ENCODE results near the gene FLNA.
A peak's percentile ranks its signal among the peaks of the same experiment; 100 is the strongest.
"Not testable (repeated sequence)": the region's sequence is repeated elsewhere in the genome, so short reads cannot be mapped to it uniquely, and the experiment has no call there.

FLNA gene, protein sequence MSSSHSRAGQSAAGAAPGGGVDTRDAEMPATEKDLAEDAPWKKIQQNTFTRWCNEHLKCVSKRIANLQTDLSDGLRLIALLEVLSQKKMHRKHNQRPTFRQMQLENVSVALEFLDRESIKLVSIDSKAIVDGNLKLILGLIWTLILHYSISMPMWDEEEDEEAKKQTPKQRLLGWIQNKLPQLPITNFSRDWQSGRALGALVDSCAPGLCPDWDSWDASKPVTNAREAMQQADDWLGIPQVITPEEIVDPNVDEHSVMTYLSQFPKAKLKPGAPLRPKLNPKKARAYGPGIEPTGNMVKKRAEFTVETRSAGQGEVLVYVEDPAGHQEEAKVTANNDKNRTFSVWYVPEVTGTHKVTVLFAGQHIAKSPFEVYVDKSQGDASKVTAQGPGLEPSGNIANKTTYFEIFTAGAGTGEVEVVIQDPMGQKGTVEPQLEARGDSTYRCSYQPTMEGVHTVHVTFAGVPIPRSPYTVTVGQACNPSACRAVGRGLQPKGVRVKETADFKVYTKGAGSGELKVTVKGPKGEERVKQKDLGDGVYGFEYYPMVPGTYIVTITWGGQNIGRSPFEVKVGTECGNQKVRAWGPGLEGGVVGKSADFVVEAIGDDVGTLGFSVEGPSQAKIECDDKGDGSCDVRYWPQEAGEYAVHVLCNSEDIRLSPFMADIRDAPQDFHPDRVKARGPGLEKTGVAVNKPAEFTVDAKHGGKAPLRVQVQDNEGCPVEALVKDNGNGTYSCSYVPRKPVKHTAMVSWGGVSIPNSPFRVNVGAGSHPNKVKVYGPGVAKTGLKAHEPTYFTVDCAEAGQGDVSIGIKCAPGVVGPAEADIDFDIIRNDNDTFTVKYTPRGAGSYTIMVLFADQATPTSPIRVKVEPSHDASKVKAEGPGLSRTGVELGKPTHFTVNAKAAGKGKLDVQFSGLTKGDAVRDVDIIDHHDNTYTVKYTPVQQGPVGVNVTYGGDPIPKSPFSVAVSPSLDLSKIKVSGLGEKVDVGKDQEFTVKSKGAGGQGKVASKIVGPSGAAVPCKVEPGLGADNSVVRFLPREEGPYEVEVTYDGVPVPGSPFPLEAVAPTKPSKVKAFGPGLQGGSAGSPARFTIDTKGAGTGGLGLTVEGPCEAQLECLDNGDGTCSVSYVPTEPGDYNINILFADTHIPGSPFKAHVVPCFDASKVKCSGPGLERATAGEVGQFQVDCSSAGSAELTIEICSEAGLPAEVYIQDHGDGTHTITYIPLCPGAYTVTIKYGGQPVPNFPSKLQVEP (N-terminal part only)

DNA sequence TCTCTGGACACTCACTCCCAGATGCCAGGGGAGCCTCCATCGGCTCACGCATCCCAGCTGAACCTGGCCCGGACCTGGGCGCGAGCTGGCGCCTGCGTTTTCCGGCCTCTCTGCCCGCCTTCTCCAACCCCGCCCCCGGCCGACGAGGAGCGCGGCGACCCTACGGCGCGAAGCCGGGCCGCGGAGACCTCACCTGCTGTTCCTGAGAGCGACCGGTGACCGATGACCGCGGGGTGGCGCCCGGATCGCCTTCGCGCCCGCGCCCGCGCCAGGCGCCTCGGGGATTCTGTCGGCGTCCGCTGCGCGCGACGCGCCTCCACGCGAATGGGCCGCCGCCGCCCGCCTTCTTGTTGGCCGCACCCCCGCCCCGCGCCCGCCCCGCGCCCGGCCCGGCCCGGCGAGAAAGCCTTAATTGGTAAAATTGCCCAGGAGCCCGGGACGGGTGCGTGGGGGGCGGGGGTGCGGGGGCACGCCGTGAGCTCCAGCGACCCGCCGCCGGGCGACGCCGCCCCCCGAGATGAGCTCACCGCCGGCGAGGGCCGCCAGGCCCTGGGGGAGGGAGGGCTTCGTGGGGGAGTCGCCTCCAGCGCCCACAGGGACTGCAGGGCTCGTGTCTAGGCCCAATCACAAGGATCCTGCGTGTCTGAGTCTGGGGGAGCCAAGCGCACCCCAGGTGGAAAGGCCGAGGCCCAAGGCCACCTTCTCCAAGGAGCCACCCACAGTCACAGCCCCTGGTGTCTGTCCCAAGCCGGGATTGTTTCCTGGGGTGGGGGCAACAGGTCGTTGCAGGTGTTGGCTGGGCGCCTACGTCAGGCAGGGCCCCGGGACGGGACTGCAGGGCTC, at the start of gene FLNA:
TSS of gene FLNA (minus strand) at position 322 of the 843 bp plus-strand sequence. CDS start 3,389 bp downstream, outside the sequence.
- DNase-seq = peak; percentile 33 to 50

DNA sequence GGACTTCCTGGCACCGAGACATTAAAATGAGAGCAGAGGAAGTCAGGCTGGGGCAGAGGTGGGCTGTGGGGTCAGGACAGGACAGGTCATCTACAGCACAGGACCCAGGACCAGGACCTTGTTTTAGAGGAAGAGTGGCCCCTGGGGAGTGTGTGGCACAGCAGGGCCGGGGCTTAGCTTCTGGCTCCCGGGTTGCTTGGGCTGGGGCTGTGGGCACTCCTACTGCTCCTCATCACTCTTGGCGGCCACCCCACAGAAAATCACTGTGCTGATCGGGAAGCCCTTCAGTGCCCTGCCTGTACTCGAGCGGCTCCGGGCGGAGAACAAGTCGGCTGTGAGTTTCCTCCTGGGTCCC, 45.9 kb upstream of the FLNA start:
- DNase-seq = no peak

DNA sequence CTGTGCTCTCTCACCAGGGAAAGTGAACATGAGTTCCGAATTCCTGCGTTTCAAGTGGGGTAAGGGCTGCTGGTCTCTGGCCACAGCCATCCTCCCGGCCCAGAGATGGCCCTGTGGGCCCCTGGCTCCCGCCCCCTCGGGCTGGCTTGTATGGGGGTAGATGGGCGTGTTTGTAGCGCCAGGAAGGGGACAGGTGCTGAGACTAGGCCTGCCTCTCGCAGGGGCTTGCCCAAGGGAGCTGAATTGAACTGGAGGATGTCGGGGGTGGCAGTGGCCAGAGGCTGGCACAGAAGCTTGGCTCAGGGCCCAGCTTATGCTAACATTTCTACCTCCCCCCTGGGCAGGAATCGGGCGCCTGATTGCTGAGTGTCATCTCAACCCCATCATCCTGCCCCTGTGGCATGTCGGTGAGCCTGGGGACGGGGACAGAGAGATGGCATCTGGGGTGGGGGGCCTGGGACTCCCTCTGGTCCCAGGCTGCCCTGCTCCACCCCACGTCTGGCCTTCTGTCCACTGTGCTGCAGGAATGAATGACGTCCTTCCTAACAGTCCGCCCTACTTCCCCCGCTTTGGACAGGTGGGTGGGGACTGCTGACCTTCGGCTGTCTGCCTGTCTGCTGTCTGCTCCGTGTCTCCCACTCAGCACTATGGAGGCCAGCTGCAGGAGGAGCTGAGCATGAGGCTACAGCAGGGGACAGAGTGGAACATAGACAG, 45.4 kb upstream of the FLNA start:
- no peak for DNase-seq

DNA sequence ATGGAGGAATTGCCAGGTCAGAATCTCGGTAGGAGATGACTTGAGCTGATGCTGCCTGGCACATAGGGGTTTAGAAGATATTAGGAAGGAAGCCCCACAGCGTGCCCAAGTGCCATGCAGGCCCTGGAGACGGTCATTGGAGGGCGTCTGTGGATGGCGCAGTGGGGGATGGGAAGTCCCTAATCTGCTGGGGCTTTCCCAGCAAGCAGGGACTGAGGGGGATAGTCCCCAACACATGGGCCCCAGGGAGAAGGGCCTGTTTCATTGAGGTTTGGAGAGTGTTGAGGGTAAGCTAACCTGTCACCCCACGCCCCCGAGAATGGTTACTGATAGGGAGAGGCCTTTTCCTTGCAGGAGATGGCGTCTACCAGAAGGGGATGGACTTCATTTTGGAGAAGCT, 44.8 kb upstream of the FLNA start:
- DNase-seq = no peak

DNA sequence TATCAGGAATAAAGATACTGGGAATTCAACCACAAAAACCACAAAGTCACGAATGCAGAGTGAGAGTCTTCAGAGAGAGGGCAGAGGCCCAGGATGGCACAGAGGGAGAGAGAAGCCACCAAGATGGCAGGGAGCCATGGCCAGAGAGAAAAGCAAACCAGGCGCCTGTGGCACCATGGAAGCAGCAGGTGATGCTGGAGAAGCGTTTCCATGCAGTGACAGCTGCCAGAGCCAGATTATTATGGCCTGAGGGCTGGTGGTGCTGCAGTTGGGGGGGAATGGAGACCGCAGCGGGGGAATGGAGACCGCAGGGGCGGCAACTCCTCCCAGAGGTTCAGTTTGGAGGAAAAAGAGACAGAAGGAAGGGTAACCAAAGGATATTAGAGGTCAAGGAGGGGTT, 42.7 kb upstream of the FLNA start:
- DNase-seq = no peak

DNA sequence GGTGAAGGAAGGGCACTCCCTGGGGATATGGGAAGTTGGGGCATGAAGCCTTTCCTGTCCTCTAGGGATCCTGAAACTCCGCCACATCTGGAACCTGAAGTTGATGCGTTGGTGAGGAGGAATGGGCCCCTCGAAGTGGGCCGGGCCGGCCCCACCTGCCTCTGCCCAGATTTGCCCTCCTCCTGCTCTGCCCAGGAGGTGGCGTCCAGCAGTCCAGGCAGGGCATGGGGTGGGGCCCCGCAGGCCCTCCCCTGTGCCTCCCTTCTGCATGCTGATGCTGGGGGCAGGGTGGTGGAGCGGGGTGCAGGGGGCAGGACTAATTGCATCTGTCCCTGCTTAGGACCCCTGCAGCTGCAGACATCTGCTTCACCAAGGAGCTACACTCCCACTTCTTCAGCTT, 38.7 kb upstream of the FLNA start:
- no peak for DNase-seq

DNA sequence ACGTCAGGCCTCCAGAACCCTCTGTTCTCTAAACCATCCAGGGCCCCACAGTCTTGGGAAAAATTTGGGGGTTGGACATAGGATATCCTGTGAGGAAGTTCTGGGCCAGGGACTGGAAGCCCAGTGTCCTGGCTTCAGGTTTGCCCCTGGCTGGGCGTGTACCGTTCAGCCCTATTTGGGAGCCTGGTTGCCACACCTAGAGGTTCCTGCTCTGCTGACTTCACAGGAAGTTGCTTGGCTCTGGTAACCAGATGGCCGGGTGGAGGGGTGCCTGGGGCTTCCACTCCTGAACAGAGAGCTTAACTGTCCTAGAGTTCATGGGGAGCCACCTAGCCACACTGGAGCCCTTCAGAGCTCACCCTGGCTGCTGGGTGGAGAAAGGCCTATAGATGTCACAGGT, 38.0 kb upstream of the FLNA start:
- DNase-seq = peak in 1 of 2 experiments; percentile 32

DNA sequence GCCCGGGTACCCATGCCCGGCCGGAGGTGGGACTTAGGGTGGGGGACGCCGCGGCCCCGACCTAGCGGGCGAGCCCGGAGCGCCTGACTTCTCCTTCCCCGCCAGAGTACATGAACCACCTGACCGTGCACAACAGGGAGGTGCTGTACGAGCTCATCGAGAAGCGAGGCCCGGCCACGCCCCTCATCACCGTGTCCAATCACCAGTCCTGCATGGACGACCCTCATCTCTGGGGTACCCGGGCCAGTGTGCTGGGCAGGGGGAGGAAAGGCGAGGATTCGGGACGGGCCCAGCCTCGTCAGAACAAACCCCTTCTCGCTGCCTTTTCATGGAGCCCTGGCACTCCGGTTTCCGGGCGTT, 37.5 kb upstream of the FLNA start:
- DNase-seq = peak; percentile 65 to 73

DNA sequence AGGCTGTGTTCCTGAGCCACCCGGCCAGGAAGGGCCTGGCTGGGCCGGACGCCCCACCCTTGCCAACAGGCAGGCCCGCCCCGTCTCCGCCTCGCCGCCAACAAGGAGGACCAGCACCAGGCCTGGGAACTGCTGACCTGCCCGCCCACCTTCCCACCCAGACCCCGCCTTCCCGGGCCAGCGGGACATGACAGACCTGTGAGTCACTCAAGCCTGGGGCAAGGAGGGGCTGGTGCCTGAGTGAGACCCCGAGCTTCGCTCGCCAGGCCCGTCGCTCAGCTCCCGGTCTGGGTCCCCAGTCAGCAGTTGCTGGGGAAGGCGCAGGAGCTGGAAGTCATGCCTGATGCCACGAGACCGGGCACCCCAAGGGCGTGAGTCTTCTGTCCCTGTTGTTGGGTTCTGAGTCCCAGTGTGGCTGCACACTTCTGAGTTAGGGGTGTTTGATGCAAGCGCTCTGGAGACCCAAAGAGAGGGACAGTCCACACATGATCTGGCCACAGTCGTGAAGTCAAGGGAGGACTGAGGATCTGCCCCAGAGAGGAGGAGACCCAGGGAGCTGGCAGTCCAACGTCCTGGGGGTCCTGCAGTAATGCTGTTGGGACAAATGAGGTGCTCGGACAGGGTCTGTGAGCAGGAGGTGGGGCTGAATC, 34.9 kb upstream of the FLNA start, which contains the start of gene DNASE1L1:
TSS of gene DNASE1L1 (minus strand) at position 33 of the 650 bp plus-strand sequence. CDS start 3,686 bp downstream, outside the sequence.
- DNase-seq = peak in 1 of 2 experiments; percentile 49

DNA sequence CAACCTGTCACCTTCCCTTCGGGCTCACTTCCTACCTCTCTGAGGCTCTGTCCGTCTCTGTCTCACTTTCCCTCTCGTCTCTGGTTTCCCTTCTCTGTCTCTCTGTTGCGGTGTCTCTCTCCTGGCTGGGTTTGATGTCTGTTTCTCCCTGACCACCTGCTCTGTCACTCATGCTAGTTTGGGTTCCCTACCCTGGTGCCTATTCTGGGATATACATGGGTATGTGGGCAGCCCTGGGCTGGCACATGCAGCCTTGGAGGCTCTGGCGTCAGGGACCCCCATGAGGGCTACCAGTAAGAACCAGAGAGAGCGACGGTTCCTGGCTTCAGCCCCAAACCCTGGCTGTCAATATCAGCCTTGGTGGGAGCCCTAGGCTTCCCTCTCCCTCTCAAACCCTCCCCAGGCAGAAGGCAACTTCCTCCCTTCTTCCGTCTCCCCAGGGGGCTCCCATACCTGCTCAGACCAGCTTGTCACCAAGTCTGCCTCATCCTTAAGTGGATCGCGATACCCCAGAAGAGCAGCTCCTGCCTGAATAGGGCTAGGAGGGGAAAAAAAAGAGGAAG, 34.3 kb upstream of the FLNA start:
- DNase-seq = no peak

DNA sequence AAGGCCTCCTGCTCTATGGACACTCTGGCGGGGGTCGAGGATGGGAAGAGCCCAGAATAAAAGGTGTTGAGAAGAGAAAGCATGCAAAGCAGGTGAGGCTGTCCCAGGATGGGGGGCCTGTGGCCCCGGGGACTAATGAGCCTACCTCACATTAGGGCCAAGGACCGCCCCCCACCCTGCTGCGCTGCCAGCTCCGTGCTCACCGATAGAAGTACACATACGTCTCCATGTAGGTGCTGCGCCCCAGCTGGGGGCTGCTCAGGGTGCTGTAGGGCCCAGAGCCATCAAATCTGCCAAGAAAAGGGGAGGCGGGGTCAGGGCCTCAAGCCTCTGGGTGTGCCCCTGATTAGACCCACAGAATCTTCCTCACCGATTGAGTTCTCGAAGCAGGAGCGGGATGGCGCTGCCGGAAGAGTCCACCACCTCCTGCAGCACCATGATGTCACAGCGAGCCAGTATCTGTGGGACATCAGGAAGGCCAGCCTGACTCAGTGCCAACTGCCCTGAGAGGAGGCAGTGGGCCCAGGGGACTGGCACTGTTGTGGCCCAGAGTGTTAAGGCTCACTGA, 30.3 kb upstream of the FLNA start:
- no peak for DNase-seq

DNA sequence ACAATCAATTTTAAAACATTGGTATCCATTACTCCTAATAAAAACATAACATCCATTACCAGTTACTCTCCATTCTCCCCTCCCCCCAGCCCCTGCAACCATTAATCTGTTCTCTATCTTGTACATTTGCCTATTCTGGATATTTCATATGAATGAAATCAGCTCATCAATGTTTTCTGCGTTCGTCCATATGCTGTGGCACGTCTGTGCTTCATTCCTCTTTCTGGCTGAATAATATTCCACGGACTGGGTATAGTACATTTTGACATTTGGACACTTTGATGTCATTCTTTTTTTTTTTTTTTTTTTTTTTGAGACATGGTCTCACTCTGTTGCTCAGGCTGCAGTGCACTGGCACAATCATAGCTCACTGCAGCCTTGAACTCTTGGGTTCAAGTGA, 29.4 kb upstream of the FLNA start:
- no peak for DNase-seq

DNA sequence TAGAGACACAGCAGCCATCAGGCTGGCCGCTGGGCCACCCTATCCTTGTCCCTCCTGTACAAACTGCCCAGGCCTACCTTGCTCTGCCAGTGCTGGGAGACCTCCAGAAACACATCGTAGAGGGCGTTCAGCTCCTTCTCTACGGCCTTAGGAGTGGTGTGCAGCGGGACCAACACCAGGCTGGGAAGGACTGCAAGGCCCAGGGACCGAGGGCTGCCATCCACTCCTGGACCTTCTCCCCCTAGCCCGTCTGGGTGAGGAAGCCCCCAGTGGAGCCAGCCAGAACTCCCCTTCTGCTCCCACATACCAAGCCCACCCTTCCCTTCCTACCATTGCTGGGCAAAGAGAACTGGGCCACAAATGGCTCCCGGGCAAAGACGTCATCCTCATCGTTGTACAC, 28.8 kb upstream of the FLNA start:
- no peak for DNase-seq

DNA sequence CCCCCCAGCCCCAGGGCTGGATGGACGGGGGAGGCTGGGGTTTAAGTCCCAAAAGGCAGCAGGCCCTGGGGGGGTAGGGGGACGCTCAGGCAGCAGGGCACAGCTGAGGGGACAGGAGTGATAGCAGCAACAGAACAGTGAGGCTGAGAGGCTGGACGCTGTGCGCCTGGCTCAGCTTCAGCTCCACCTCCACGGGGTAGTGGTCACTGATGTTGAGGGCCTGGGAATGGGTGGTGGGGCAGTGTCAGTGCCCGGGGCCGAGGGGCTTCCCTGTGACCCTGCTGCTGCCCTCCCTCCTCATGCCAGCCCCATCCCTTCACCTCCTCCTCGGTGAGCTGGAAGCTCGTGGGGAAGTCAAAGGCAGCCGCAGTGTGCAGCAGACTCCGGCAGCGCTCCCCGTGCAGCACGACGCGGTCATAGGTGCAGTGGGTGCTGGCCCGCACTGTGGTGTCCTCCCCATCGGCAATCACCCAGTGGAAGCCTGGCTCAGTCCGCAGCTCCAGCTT, 28.2 kb upstream of the FLNA start:
- DNase-seq = no peak

DNA sequence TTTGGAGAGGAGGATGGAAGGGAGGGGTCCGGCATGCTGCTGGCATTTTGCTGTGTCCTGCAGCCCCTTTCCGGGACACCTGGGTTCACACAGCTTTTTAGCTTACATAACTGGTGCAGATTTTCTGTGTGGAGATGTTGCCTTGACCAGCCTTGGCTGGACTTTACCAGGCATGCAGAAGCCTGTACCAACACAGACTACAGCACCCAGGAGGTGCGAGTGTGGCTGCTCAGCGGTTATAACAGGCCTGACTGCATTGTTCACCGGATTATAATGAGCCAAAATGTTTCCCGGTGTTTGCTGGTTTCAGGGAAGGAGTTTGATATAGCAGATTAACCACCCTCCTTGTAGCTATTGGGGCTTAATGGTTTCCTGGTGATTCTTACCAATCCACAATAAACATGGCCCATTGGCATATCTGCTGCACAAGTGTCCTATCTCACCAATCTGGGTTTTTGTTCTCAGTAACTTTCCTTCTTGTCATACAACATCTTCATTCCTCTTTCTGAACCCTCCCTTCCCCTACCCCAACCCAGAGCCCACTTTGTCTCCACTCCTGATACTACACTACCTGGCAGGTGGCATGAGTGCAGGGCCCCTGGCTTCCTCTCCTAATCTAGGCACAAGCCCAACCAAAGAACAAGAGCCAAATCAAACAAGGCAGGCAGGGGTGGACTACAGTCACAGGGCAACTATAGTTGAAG, 27.6 kb upstream of the FLNA start:
- peak in 1 of 2 experiments; percentile 16 for DNase-seq

DNA sequence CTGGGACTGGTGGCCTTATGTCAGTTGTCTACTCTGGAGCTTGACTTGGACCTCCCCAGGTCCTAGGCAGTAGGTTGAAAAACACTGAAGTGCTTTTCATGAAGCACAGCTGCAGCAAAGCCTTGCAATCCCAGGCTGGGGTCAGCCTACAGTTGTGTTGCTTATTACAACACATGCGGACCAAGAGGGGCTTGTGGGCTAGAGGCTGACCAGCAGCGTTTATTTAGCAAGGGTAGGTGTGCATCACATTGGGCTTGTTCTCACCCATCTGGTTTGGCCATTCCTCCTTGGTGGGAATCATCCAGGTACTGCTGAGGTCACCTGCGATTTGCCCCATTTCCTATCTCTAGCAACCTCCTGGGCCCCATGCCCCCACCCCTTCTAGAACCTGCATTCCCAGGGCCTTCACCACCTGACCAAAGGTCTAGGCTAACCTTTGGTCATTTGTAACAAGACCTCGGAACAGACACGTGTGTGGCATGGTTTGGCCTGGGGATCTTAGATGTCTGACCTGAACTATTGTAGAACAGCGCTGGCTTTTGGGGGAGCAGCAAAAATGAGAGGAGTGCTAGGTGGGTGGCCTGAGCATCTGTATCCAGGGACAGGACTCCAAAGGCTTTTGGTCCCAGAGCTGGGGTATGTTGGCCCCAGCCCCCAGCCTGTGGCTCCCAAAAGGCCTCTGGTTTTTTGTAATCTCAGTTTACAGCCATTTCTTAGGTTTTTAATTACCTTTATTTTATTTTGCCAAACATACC, 26.8 kb upstream of the FLNA start:
- DNase-seq = peak; percentile 40 to 41

DNA sequence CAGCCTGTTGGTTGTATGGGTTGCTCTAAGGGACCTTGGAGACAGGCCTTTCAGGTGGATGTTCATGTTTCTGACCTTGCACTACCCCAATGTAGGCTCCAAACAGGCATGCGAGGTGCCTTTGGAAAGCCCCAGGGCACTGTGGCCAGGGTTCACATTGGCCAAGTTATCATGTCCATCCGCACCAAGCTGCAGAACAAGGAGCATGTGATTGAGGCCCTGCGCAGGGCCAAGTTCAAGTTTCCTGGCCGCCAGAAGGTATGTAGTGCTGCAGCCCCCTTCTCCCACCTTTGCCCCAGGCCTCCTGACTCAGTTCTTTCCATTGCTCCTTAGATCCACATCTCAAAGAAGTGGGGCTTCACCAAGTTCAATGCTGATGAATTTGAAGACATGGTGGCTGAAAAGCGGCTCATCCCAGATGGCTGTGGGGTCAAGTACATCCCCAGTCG, 26.0 kb upstream of the FLNA start:
- not testable (repeated sequence) for DNase-seq
